SU-DHL-6 (cell line): Measurements from ENCODE around the gene TTC12.

Source experiments
- H2AFZ ChIP-seq: fragments of 200-600 bp; sonication (generic); 2 replicates; pipeline ENCODE4 v1.6.1; 2014; ENCODE audit warnings: low read depth, mild to moderate bottlenecking, moderate library complexity, mixed read lengths, antibody characterized with exemption, low read length; ENCODE audit not compliant: severe bottlenecking
- H3F3A ChIP-seq: fragments of 200-600 bp; shearing (Covaris generic); 2 replicates; pipeline ENCODE4 v1.6.0; 2016; ENCODE audit warnings: antibody characterized with exemption, mild to moderate bottlenecking; ENCODE audit not compliant: insufficient read depth
- H3K27ac ChIP-seq: fragments of 200-600 bp; sonication (generic); 2 replicates; pipeline ENCODE4 v1.5.1; 2016; ENCODE audit warnings: low read depth, mild to moderate bottlenecking, low read length, moderate library complexity, mixed read lengths
- H3K27me3 ChIP-seq: fragments of 200-600 bp; sonication (generic), shearing (Covaris generic); 2 replicates; pipeline ENCODE4 v1.6.0; 2014; ENCODE audit warnings: mild to moderate bottlenecking, low read length
- H3K36me3 ChIP-seq: fragments of 200-600 bp; sonication (generic); 2 replicates; pipeline ENCODE4 v1.6.1; 2014; ENCODE audit warnings: mild to moderate bottlenecking, low read length, mixed read lengths
- H3K4me2 ChIP-seq: fragments of 300-600, 200-600 bp; shearing (Covaris generic), sonication (generic); 2 replicates; pipeline ENCODE4 v1.6.0; 2014; ENCODE audit warnings: low read length, low read depth, mild to moderate bottlenecking; ENCODE audit not compliant: poor library complexity, severe bottlenecking
- H3K4me3 ChIP-seq: fragments of 200-600 bp; sonication (generic); 2 replicates; pipeline ENCODE4 v1.5.1; 2014; ENCODE audit warnings: antibody characterized with exemption, low read length, mild to moderate bottlenecking, mixed read lengths; ENCODE audit not compliant: insufficient read depth, poor library complexity, severe bottlenecking
- H3K79me2 ChIP-seq: fragments of 200-600 bp; sonication (generic); 2 replicates; pipeline ENCODE4 v1.6.1; 2014; ENCODE audit warnings: mild to moderate bottlenecking, low read length, moderate library complexity; ENCODE audit not compliant: insufficient read depth
- H3K9ac ChIP-seq: fragments of 200-600 bp; sonication (generic); 2 replicates; pipeline ENCODE4 v1.7.0; 2014; ENCODE audit warnings: mild to moderate bottlenecking, low read length
- H3K9me2 ChIP-seq: fragments of 200-600 bp; sonication (generic); replicated peaks from 2 replicates; pipeline ENCODE4 v1.6.1; 2014; ENCODE audit warnings: low read length; ENCODE audit not compliant: insufficient read depth
- H3K9me3 ChIP-seq: fragments of 200-600 bp; sonication (generic); 2 replicates; pipeline ENCODE4 v1.6.1; 2014; ENCODE audit warnings: low read length, mixed read lengths; ENCODE audit not compliant: insufficient read depth
- H4K20me1 ChIP-seq: fragments of 200-600 bp; sonication (generic); 2 replicates; pipeline ENCODE4 v1.6.1; 2014; ENCODE audit warnings: low read depth, mild to moderate bottlenecking, antibody characterized with exemption, low read length, moderate library complexity, mixed read lengths
- EZH2phosphoT487 ChIP-seq: fragments of 200-600 bp; sonication (generic), shearing (Covaris generic); conservative IDR thresholded peaks from 2 replicates; pipeline ENCODE4 v1.6.1; 2018; ENCODE audit warnings: mild to moderate bottlenecking, antibody characterized with exemption, low read length, moderate library complexity, mixed read lengths
- TF ChIP-seq, protein P1 (sequence below): fragments of 200-600 bp; sonication (generic); IDR thresholded peaks from one replicate; pipeline ENCODE4 v1.5.1; 2017; ENCODE audit warnings: antibody characterized with exemption, mild to moderate bottlenecking, low read length, moderate library complexity; ENCODE audit not compliant: insufficient read depth, poor library complexity, severe bottlenecking

TTC12 gene

DNA sequence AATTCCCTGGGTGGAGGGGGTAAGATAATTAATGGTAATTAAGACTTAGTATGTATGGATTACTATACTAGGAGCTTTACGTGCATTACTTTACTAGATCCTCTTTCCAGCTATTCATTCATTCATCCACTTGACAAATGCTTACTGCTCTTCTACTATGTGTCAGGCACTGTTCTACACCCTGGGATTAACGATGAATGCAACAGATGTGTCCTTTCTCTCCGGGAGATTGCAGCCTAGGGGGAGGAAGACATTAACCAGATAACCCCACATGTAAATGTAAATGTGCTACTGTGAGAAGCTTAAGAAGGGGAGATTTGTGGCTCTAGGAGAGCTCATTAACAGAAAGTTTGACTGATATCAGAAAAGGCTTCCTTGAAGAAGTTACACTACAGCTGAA, 74.9 kb downstream of the TTC12 start:
- Histone ChIP-seq H3K27ac (no peak overlapping the region), H3K9ac (no peak overlapping the region), H3K4me2 (no peak overlapping the region), H3K9me2 (no peaks in the 10 kb centered on the region), H3K27me3 (no peaks in the 10 kb centered on the region), H3F3A (no peaks in the 10 kb centered on the region), H3K9me3 (no peaks in the 10 kb centered on the region), H2AFZ (no peak overlapping the region), H3K4me3 (no peak overlapping the region), H3K36me3 (no peaks in the 10 kb centered on the region), H3K79me2 (no peaks in the 10 kb centered on the region), H4K20me1 (no peaks in the 10 kb centered on the region)
- TF ChIP-seq EZH2phosphoT487: no peak
- TF ChIP-seq, protein P1, sequence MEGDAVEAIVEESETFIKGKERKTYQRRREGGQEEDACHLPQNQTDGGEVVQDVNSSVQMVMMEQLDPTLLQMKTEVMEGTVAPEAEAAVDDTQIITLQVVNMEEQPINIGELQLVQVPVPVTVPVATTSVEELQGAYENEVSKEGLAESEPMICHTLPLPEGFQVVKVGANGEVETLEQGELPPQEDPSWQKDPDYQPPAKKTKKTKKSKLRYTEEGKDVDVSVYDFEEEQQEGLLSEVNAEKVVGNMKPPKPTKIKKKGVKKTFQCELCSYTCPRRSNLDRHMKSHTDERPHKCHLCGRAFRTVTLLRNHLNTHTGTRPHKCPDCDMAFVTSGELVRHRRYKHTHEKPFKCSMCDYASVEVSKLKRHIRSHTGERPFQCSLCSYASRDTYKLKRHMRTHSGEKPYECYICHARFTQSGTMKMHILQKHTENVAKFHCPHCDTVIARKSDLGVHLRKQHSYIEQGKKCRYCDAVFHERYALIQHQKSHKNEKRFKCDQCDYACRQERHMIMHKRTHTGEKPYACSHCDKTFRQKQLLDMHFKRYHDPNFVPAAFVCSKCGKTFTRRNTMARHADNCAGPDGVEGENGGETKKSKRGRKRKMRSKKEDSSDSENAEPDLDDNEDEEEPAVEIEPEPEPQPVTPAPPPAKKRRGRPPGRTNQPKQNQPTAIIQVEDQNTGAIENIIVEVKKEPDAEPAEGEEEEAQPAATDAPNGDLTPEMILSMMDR: no peak

DNA sequence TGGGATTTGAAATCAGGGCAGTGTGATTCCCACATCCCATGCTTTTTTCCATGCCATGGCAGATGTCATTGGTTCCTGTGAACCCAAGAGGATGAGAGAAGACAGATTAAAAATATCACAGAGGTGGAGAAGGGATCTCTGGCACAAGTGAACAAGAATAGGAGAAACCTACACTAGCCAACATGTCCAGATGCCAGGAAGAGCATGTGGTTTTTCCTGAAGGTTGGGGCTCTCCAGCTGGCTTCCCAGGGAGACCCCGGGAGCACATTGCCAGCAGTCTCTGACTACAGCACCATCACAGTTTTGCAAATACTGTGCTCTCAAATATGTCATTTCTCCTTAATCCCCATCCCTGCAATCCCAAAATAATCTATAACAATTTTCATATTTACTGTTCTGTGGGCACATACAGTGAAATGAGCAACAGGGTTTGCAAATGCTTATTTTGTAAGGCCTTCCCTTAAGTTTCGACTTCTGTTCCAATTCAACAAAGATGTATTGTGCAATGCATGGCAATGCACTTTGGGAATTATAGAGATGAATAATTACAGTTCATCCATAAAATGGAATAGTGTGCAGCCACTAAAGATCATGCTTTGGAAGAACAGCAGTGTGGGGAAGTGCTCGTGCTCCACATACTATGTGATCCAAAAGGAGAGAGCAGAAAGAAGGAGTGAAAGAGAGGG, 78.0 kb downstream of the TTC12 start:
- no peak for TF ChIP-seq EZH2phosphoT487
- TF ChIP-seq, protein P1: no peak
- Histone ChIP-seq H3K36me3 (no peaks in the 10 kb centered on the region), H3K9me3 (no peaks in the 10 kb centered on the region), H3K4me2 (no peak overlapping the region), H3K9ac (no peak overlapping the region), H3K27ac (no peak overlapping the region), H3K4me3 (no peak overlapping the region), H4K20me1 (no peaks in the 10 kb centered on the region), H3K79me2 (no peaks in the 10 kb centered on the region), H3F3A (no peaks in the 10 kb centered on the region), H3K27me3 (no peaks in the 10 kb centered on the region), H2AFZ (no peak overlapping the region), H3K9me2 (no peaks in the 10 kb centered on the region)

DNA sequence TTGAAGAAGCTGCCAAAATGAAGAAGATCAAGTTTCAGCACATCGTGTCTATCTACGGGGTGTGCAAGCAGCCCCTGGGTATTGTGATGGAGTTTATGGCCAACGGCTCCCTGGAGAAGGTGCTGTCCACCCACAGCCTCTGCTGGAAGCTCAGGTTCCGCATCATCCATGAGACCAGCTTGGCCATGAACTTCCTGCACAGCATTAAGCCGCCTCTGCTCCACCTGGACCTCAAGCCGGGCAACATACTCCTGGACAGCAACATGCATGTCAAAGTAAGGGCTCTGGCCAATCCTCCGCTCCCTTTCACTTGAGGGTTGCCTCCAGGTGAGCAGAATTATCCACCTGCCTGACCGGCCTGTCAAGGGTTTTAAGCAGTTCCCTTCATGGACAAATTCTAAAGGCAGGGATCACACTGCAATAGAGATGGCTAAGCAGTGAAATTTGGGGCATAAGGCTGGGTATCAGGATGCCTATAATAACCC, 79.2 kb downstream of the TTC12 start:
- no peak overlapping the region for H3K9ac ChIP-seq
- no peak overlapping the region for H3K4me2 ChIP-seq
- H3K36me3 ChIP-seq: no peaks in the 10 kb centered on the region
- no peaks in the 10 kb centered on the region for H3K9me2 ChIP-seq
- no peaks in the 10 kb centered on the region for H3K9me3 ChIP-seq
- no peak overlapping the region for H2AFZ ChIP-seq
- no peaks in the 10 kb centered on the region for H3K27me3 ChIP-seq
- no peaks in the 10 kb centered on the region for H3F3A ChIP-seq
- TF ChIP-seq EZH2phosphoT487: no peak
- TF ChIP-seq, protein P1: no peak
- no peaks in the 10 kb centered on the region for H4K20me1 ChIP-seq
- no peak overlapping the region for H3K27ac ChIP-seq
- H3K79me2 ChIP-seq: no peaks in the 10 kb centered on the region
- no peak overlapping the region for H3K4me3 ChIP-seq
